Dedifferentiated amniotic fluid mesenchymal stem cell (primary cell): ENCODE data around the gene ADGRG1.
A peak's percentile ranks its signal among the peaks of the same experiment; 100 is the strongest.

Source experiments
- DNase-seq: peaks from one replicate; pipeline ENCODE4 v3.0.0-alpha.2; 2016; ENCODE audit errors: extremely low spot score

ADGRG1 gene

GRCh38 chr16:57648581-57649442 lies 20.4 kb downstream of the ADGRG1 start:
- peak; percentile 63 for DNase-seq

DNA sequence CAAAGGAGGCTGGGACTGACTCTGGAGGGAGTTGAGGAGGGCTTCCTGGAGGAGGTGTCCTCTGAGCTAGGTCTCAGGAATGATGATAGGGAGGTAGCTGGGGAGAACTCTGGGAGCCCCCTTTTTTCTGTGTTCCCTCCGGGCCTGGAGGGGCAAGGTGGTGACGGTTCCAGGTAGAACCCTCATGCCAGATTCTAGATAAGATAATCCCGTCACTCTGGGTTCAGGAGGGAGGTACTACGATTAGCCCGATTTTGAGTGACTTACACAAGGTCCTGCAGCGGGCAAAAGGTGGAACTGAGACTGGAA lies 21.0 kb downstream of the ADGRG1 start:
- no peak for DNase-seq

- DNase-seq, result no peak
Observed at GRCh38 chr16:57649846-57650245, 21.4 kb downstream of the ADGRG1 start.

- no peak for DNase-seq
Observed at GRCh38 chr16:57651344-57652333, 23.2 kb downstream of the ADGRG1 start.

DNA sequence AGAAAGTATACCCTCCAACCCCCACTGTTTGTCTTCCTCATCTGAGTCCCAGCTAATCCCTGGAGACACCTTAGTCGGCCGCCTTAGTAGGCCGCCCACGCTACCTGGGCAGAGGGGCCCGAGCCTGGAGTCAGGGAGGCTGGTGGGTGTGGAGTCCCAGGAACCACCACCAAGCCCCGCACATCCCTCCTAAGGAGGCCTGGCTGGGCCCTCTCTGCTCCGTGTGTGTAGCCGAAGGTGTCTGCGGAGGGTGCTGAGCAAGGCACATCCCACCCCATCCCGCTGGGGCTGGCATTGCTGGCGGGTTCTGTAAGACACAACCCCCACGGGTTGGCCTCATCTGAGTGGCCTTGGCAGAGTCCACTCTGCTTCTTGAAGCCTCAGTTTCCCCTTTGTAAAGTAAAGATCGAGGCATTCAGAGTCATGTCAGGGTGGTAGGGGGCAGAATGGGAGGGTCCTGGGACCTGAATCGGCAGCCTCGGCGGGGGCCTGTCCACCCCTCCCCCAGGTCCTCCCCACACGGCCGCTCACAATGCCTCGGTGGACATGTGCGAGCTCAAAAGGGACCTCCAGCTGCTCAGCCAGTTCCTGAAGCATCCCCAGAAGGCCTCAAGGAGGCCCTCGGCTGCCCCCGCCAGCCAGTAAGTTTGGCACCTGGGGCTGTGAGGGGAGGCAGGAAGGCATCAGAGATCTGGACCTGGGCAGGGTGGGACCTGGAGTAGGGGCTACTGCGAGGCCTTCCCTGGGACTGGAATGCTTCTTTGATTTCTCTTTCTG lies 24.5 kb downstream of the ADGRG1 start:
- DNase-seq, result no peak

DNA sequence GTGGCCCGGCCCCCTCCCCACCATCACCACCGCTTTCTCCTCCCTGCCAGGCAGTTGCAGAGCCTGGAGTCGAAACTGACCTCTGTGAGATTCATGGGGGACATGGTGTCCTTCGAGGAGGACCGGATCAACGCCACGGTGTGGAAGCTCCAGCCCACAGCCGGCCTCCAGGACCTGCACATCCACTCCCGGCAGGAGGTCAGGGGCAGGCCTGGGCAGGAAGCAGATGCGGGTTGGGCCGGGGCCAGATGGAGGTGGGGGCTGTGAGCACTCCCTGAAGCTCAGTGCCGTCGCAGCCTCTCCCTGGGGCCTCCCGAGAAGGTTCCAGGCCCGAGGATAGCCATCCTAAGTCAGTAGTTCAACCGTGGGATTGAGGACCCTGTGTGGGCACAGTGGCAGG lies 25.5 kb downstream of the ADGRG1 start:
- DNase-seq, result no peak

DNA sequence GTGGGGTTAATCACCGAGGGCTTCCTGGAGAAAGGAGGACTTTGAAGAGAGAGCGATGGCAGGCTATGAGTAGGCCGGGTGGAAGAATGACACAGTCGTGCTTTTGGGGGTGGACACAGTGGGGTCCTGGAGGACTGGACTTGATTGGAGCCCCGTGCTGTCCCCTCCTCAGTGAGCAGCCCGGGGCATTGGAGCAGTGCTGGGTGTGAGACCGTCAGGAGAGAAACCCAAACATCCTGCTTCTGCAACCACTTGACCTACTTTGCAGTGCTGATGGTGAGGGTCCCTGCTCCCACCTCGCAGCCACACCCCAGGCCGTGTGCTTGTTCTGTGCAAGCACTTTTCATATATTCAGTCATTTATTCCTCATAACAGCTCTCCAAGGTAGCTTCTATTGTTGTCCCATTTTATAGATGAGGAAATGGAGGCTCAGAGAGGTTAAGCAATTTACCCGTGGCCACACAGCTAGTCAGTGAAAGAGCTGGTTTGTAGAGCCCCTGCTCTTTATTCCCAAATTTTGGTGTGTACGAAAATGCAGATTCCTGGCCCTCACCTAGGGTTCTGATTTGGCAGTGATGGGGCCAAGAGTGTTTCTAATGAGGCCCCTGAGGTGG lies 28.0 kb downstream of the ADGRG1 start:
- no peak for DNase-seq

DNA sequence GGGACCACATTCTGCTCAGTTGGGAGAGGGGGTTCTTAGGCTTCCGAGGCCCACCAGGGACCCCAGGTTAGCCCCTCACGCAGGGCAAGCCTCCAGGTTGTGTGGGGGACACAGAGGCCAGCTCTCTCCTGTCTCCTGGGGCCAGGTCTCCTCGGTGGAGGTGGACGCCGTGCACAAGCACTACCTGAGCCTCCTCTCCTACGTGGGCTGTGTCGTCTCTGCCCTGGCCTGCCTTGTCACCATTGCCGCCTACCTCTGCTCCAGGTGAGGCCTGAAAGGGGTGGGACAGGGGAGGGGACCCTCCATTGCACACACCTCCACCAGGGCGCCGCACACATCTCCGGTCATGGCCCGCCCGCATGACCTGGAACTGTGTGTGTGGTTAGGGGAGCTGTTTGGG lies 28.8 kb downstream of the ADGRG1 start:
- DNase-seq, result no peak

GRCh38 chr16:57658130-57658877 lies 29.9 kb downstream of the ADGRG1 start:
- no peak for DNase-seq

GRCh38 chr16:57658878-57659674 lies 30.6 kb downstream of the ADGRG1 start:
- DNase-seq, result no peak

- DNase-seq, result no peak
Observed at GRCh38 chr16:57660715-57661463, 32.5 kb downstream of the ADGRG1 start.

DNA sequence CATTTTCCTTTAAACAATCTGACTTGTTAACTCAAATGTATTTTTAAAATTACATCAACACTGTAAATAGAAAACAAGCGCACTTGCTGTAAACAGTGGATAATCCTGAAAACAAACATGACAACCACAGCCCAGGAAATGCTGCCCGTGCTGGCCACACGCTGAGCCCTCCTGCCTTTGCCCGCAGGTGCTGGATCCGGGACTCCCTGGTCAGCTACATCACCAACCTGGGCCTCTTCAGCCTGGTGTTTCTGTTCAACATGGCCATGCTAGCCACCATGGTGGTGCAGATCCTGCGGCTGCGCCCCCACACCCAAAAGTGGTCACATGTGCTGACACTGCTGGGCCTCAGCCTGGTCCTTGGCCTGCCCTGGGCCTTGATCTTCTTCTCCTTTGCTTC lies 33.1 kb downstream of the ADGRG1 start:
- no peak for DNase-seq

DNA sequence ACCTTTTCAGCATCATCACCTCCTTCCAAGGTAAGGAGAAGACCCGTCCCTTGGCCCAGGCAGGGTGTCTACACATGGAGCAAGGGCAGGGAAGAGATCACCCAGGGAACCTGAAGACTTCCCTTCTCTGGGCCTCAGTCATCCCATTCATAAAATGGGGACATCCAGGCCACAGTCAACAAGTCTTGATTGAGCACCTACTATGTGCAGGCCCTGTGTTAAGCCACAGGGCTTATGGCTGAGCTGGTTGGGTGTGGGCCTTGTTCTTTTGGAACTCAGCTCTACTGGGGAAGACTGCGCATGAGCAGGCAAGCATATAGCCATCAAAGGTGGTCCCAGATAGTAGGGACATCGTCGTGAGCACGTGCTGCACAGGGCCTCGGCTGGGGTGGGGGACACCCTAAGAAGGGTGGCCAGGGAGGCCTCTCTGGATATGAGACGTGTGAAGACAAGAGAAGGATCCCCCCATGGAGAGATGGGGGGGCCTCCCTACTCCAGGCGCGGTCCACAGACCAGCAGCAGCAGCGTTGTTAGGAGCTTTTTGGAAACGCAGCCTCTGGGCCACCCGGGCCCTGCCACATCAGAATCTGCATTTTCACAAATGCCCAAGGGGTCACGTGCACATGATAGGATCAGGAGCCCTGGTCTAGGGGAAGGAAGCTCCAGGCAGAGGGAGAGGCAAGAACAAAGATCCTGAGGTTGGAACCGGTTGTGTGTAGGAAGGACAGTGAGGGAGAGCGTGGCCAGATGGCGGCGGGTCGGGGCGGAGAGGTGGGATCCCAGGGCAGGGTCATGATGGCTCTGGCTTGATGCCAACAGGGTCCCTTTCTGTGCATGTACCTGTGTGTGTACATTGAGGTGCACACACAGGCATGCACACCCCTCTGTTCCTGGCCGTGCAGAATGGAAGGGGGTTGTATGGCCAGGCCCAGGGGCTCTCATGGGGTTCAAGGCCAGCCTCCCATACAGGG lies 33.8 kb downstream of the ADGRG1 start:
- DNase-seq, result no peak

- DNase-seq, result no peak
Observed at GRCh38 chr16:57663436-57663835, 35.0 kb downstream of the ADGRG1 start.

DNA sequence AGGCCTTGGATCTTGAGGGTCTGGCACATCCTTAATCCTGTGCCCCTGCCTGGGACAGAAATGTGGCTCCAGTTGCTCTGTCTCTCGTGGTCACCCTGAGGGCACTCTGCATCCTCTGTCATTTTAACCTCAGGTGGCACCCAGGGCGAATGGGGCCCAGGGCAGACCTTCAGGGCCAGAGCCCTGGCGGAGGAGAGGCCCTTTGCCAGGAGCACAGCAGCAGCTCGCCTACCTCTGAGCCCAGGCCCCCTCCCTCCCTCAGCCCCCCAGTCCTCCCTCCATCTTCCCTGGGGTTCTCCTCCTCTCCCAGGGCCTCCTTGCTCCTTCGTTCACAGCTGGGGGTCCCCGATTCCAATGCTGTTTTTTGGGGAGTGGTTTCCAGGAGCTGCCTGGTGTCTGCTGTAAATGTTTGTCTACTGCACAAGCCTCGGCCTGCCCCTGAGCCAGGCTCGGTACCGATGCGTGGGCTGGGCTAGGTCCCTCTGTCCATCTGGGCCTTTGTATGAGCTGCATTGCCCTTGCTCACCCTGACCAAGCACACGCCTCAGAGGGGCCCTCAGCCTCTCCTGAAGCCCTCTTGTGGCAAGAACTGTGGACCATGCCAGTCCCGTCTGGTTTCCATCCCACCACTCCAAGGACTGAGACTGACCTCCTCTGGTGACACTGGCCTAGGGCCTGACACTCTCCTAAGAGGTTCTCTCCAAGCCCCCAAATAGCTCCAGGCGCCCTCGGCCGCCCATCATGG lies 35.7 kb downstream of the ADGRG1 start:
- no peak for DNase-seq

DNA sequence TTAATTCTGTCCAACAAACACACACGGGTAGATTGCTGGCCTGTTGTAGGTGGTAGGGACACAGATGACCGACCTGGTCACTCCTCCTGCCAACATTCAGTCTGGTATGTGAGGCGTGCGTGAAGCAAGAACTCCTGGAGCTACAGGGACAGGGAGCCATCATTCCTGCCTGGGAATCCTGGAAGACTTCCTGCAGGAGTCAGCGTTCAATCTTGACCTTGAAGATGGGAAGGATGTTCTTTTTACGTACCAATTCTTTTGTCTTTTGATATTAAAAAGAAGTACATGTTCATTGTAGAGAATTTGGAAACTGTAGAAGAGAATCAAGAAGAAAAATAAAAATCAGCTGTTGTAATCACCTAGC lies 36.2 kb downstream of the ADGRG1 start:
- DNase-seq, result no peak

GRCh38 chr16:57665541-57665940 lies 37.1 kb downstream of the ADGRG1 start:
- DNase-seq, result no peak
